ENCODE data around the gene THBS3. TPM values are rescaled to one million over a fixed set of nuclear protein-coding genes. Genes with fewer than 3 reads are reported as not detected.
"Not testable (repeated sequence)": the region's sequence is repeated elsewhere in the genome, so short reads cannot be mapped to it uniquely, and the experiment has no call there.

Gene THBS3
- polyA plus RNA-seq, 1 donor from 2014 or later: 99.6 TPM

- Histone ChIP-seq H3K4me3 (ENCODE audit: low read length) (peak overlapping the region; percentile 68), H3K27ac (ENCODE audit: low read length) (peak overlapping the region; percentile 91), H3K9me2 (ENCODE audit: insufficient read depth, low read length) (no peaks in the 10 kb centered on the region), H3F3A (ENCODE audit: insufficient read depth, low read length, poor library complexity, severe bottlenecking) (no peaks in the 10 kb centered on the region), H3K9ac (ENCODE audit: low read length) (peak overlapping the region; percentile 78), H2AFZ (ENCODE audit: low read depth, low read length) (no peak overlapping the region), H4K20me1 (ENCODE audit: insufficient read depth) (no peaks in the 10 kb centered on the region), H3K9me3 (ENCODE audit: low read length) (no peaks in the 10 kb centered on the region), H3K79me2 (replicated peaks; ENCODE audit: insufficient read depth, low read length) (peaks cover 35% of the 10 kb centered on the region), H3K4me2 (ENCODE audit: low read length) (peak overlapping the region; percentile 91), H3K27me3 (ENCODE audit: insufficient read depth, low read depth, low read length) (no peaks in the 10 kb centered on the region), H3K36me3 (ENCODE audit: insufficient read depth, low read length) (no peaks in the 10 kb centered on the region)
- no peak for TF ChIP-seq REST (IDR thresholded peaks at IDR 0.05; ENCODE audit: borderline replicate concordance)
- TF ChIP-seq EP300 (conservative IDR thresholded peaks at IDR 0.05; ENCODE audit: poor library complexity, severe bottlenecking): no peak
- no peak for TF ChIP-seq RAD21 (conservative IDR thresholded peaks at IDR 0.05)
- TF ChIP-seq SMC3 (conservative IDR thresholded peaks at IDR 0.05; ENCODE audit: poor library complexity): no peak
- no peak for TF ChIP-seq CTCF (IDR thresholded peaks at IDR 0.05; ENCODE audit: poor library complexity, severe bottlenecking)
- no peak for TF ChIP-seq POLR2AphosphoS5 (IDR thresholded peaks at IDR 0.05)
- TF ChIP-seq EZH2 (IDR thresholded peaks at IDR 0.05; ENCODE audit: borderline replicate concordance, insufficient read depth, low read length, poor library complexity, severe bottlenecking): no peak
- no peak for TF ChIP-seq TAF1 (IDR thresholded peaks at IDR 0.05; ENCODE audit: low read depth)
- no peak for TF ChIP-seq MXI1 (conservative IDR thresholded peaks at IDR 0.05; ENCODE audit: poor library complexity, severe bottlenecking)
These were observed 12.2 kb downstream of the THBS3 start for GRCh38 chr1:155195201-155196102.

- Histone ChIP-seq H3K79me2 (replicated peaks; ENCODE audit: insufficient read depth, low read length) (peaks cover 35% of the 10 kb centered on the region), H3K4me2 (ENCODE audit: low read length) (peak overlapping the region; percentile 55), H3K27ac (ENCODE audit: low read length) (peak overlapping the region; percentile 91), H3K4me3 (ENCODE audit: low read length) (peak overlapping the region; percentile 68), H3K9ac (ENCODE audit: low read length) (peak overlapping the region; percentile 78)
- H3K27me3 ChIP-seq (ENCODE audit: insufficient read depth, low read depth, low read length); H2AFZ ChIP-seq (ENCODE audit: low read depth, low read length); H3K9me2 ChIP-seq (ENCODE audit: insufficient read depth, low read length); H3K36me3 ChIP-seq (ENCODE audit: insufficient read depth, low read length); H3K9me3 ChIP-seq (ENCODE audit: low read length); H4K20me1 ChIP-seq (ENCODE audit: insufficient read depth); H3F3A ChIP-seq (ENCODE audit: insufficient read depth, low read length, poor library complexity, severe bottlenecking): not testable (repeated sequence)
These were observed 13.8 kb downstream of the THBS3 start for GRCh38 chr1:155193991-155194240.

All from neural cell (in vitro differentiated cells).